HG03442 (cell line): ENCODE data around the gene ZMIZ1.

Experiments used
- ATAC-seq: cut with Tn5 transposase; IDR thresholded peaks from one replicate; pipeline ENCODE4 v1.9.1; 2021; ENCODE audit warnings: mild to moderate bottlenecking, moderate library complexity; ENCODE audit not compliant: unreplicated experiment

Gene ZMIZ1

GRCh38 chr10:79148452-79149344 lies 79.9 kb downstream of the ZMIZ1 start:
- ATAC-seq, result no peak

- ATAC-seq, result no peak
Observed at GRCh38 chr10:79149345-79149661, 80.5 kb downstream of the ZMIZ1 start.

GRCh38 chr10:79149662-79150443 lies 81.1 kb downstream of the ZMIZ1 start:
- ATAC-seq, result peak; percentile 86

GRCh38 chr10:79150444-79150754 lies 81.6 kb downstream of the ZMIZ1 start:
- ATAC-seq, result peak; percentile 11

GRCh38 chr10:79152423-79152817 lies 83.7 kb downstream of the ZMIZ1 start:
- ATAC-seq, result no peak

- no peak for ATAC-seq
Observed at GRCh38 chr10:79153745-79154144, 85.0 kb downstream of the ZMIZ1 start.

GRCh38 chr10:79155301-79156081 lies 86.7 kb downstream of the ZMIZ1 start:
- no peak for ATAC-seq

GRCh38 chr10:79156334-79157274 lies 87.8 kb downstream of the ZMIZ1 start:
- ATAC-seq, result no peak

GRCh38 chr10:79158004-79158340 lies 89.2 kb downstream of the ZMIZ1 start:
- ATAC-seq, result no peak

GRCh38 chr10:79158402-79159097 lies 89.8 kb downstream of the ZMIZ1 start:
- ATAC-seq, result no peak

- no peak for ATAC-seq
Observed at GRCh38 chr10:79159141-79159651, 90.4 kb downstream of the ZMIZ1 start.

- no peak for ATAC-seq
Observed at GRCh38 chr10:79159785-79160184, 91.0 kb downstream of the ZMIZ1 start.

- no peak for ATAC-seq
Observed at GRCh38 chr10:79160191-79160590, 91.4 kb downstream of the ZMIZ1 start.

GRCh38 chr10:79161557-79161956 lies 92.8 kb downstream of the ZMIZ1 start:
- no peak for ATAC-seq

- ATAC-seq, result no peak
Observed at GRCh38 chr10:79162022-79162421, 93.3 kb downstream of the ZMIZ1 start.

GRCh38 chr10:79162861-79163665 lies 94.3 kb downstream of the ZMIZ1 start:
- ATAC-seq, result no peak

- ATAC-seq, result no peak
Observed at GRCh38 chr10:79163666-79163975, 94.9 kb downstream of the ZMIZ1 start.

- no peak for ATAC-seq
Observed at GRCh38 chr10:79164075-79164474, 95.3 kb downstream of the ZMIZ1 start.
